HG03175 (cell line): ENCODE data around the gene C9orf85.
"Not testable (repeated sequence)": the region's sequence is repeated elsewhere in the genome, so short reads cannot be mapped to it uniquely, and the experiment has no call there.

Source experiments
- ATAC-seq: cut with Tn5 transposase; IDR thresholded peaks from one replicate; pipeline ENCODE4 v1.9.1; 2021; ENCODE audit warnings: mild to moderate bottlenecking, moderate library complexity; ENCODE audit not compliant: unreplicated experiment

Gene C9orf85

GRCh38 chr9:71937070-71937625 lies 25.7 kb downstream of the C9orf85 start:
- ATAC-seq: no peak

GRCh38 chr9:71937898-71938297 lies 26.5 kb downstream of the C9orf85 start:
- no peak for ATAC-seq

GRCh38 chr9:71941060-71941568 lies 29.7 kb downstream of the C9orf85 start:
- ATAC-seq: no peak

- ATAC-seq: no peak
Measured at GRCh38 chr9:71941998-71942567, 30.6 kb downstream of the C9orf85 start.

- no peak for ATAC-seq
Measured at GRCh38 chr9:71944754-71945375, 33.4 kb downstream of the C9orf85 start.

- not testable (repeated sequence) for ATAC-seq
Measured at GRCh38 chr9:71954652-71955051, 43.2 kb downstream of the C9orf85 start.

GRCh38 chr9:71955300-71955915 lies 44.0 kb downstream of the C9orf85 start:
- ATAC-seq: peak; percentile 83

GRCh38 chr9:71962328-71962727 lies 50.9 kb downstream of the C9orf85 start:
- no peak for ATAC-seq

- ATAC-seq: not testable (repeated sequence)
Measured at GRCh38 chr9:71963471-71963996, 52.1 kb downstream of the C9orf85 start.

GRCh38 chr9:71965403-71965802 lies 54.0 kb downstream of the C9orf85 start:
- no peak for ATAC-seq

- no peak for ATAC-seq
Measured at GRCh38 chr9:71966601-71967000, 55.2 kb downstream of the C9orf85 start.

GRCh38 chr9:71968541-71969090 lies 57.2 kb downstream of the C9orf85 start:
- ATAC-seq: no peak

GRCh38 chr9:71975833-71976232 lies 64.4 kb downstream of the C9orf85 start:
- ATAC-seq: no peak

- ATAC-seq: no peak
Measured at GRCh38 chr9:71977003-71977402, 65.6 kb downstream of the C9orf85 start.

GRCh38 chr9:71980266-71981190 lies 69.1 kb downstream of the C9orf85 start:
- no peak for ATAC-seq

- ATAC-seq: no peak
Measured at GRCh38 chr9:71981944-71982343, 70.5 kb downstream of the C9orf85 start.

- ATAC-seq: no peak
Measured at GRCh38 chr9:71984403-71984802, 73.0 kb downstream of the C9orf85 start.

GRCh38 chr9:71984831-71985281 lies 73.4 kb downstream of the C9orf85 start:
- ATAC-seq: no peak

- ATAC-seq: no peak
Measured at GRCh38 chr9:71985297-71985911, 74.0 kb downstream of the C9orf85 start.

GRCh38 chr9:71986900-71987299 lies 75.5 kb downstream of the C9orf85 start:
- no peak for ATAC-seq
